NOMO-1 (cell line): ENCODE measurements around the gene COL27A1.

Experiments
- DNase-seq, 2 experiments: peaks; one replicate each; lab custom pipeline; 2025; ENCODE audit not compliant: unreplicated experiment in 2 of 2; lab: John Stamatoyannopoulos, UW

Gene COL27A1

DNA sequence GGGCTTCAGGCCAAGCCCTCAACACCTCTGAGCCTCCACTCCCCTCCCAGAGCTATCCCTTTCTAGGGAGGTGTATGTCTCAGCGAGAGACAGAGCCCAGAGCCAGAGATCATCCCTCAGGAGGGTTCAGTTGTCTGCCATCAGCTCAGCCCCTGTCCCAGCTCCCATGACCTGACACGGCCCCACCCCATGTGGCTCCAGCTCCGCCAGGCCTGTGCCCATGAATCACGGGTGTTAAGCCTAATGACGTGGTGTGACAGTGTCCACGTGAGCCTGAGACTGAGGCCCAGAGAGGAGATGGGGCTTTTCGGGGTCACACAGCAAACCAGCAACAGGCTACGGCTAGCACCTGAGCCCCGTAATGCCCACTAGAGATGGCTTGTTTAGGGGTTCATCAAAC, 106.7 kb downstream of the COL27A1 start:
- no peak for DNase-seq

DNA sequence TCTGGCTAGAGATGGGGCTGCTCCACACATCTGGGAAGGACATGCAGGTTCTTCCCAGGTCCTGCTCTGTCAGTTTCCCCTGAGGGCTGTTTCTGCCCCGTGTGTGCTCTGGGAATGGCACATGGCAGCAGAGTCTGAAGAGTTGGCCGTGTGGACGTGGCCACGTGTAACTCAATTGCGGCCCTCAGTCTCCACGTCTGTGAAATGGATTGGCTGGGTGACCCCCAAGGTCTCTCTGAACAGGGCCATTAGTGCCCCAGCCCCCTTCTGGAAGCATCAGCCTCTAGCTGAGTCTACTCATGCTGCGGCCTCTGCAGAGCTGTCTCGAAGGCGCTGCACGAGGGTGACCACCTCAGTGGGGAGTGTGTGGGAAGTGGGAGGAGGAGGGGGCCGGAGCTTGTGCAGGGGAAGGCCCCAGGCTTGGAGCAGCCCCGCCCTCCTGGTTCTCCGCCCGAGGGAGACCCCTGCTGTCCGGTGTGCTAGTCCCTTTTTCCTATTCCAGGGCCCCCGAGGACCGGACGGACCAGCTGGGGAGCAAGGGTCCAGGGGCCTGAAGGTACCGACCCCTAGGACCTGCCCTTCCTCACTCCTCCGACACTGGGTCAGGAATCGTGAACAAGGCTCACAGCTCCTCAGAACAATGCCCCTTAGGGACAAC, 108.6 kb downstream of the COL27A1 start:
- no peak for DNase-seq

DNA sequence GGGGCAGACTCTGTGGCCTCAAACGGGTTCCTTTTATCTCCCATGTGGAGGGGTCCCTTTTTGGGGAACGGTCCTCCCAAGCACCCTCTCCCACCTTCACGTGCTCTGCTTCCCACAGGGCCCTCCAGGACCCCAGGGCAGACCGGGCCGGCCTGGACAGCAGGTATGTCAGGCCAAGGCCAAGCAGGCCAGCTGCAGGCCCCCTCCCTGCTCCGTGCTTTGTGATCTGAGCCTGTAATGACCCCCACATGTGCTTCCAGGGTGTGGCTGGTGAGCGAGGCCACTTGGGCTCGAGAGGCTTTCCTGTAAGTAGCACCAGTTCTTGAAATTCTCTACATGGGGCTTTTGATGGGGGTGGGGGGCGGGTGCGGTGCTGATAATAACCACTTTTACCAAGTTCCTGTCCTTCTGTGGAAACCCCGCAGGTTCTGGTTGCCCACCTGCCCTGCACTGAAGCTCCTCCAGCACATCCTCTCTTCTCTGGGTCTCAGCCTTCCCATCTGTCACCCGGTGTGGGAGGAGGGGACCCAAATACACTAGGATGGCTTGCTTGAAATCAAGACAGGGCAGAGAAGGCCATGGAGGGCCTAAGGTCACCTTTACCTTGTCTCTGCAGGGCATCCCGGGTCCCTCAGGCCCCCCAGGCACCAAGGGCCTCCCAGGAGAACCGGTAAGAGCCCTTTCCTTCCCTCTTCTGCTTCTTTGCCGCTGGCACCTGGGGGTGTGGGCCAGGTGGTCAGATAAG, 109.6 kb downstream of the COL27A1 start:
- DNase-seq = no peak

DNA sequence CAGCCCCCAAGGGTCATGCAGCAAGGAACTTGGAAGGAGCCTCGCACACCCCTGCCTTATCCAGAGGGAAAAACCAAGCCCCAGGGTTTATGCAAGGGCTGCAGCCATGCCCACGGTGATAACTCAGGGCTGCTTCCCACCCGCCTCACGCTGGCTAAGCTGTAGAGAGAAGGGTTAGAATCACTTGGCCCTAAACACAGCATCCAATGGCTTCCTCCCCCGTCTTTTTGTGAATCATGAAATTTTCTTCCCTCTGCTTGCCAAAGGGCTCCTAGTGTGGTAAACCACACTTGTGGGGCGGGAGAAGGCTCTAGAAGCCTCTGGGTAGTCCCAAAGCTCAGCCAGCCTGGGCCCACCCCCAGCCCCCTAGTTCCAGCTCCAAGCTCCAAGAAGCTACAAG, 111.6 kb downstream of the COL27A1 start:
- DNase-seq = no peak

DNA sequence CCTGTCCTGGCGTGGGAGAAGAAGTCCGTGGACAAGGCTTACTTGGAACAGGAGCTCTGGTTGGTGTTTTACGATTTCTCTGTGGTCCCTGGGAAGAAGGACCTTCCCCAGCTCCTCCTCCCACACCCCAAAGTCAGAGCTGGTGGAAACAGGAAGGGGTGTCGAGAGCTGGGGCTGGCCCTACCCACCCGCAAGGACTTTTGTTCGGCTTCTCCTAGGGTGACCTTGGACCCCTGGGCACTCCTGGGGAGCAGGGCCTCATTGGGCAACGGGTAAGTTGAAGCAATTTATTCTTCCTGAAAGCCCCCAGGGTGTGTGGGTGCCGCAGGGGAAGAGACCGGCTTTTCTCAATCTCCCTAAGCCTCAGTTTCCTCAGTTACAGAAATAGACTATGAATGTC, 113.7 kb downstream of the COL27A1 start:
- DNase-seq = no peak

DNA sequence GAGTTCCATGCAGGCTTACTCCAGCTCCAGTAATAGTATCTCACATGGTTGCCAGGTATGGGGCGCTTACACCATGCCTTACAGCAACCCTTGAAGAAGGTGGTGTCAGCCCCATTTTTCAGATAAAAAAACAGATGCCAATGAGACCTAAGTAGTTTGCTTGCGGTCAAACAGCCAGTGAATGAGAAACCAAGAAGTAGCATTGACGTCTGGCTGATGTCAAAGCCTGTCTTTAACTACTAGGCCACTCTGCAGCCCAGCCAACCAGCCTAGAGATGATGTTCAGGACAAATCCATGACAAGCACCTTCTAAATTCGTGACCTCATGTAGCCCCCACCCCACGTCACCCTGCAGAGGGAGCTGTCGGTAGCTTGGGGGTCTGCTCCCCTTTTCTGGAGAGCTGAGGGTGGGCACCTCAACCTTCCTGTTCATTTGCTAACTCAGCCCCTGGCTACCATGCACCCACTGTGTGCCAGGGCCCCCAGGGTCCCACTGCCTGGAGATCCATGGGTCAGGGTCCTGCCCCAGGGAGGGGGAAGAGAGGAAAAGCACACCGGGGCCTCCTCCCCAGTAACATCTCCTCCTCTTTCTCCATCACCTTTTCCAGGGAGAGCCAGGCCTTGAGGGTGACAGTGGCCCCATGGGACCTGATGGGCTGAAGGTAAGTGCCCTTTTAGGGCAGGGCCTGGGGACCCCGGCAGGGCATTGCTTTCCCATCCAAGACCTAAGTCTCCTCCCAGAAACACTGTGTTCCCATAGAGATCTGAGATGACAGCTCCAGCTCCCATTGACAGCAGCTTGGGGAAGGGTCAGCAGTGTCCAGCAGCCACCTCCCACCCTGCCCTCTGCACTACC, 115.0 kb downstream of the COL27A1 start:
- no peak for DNase-seq

DNA sequence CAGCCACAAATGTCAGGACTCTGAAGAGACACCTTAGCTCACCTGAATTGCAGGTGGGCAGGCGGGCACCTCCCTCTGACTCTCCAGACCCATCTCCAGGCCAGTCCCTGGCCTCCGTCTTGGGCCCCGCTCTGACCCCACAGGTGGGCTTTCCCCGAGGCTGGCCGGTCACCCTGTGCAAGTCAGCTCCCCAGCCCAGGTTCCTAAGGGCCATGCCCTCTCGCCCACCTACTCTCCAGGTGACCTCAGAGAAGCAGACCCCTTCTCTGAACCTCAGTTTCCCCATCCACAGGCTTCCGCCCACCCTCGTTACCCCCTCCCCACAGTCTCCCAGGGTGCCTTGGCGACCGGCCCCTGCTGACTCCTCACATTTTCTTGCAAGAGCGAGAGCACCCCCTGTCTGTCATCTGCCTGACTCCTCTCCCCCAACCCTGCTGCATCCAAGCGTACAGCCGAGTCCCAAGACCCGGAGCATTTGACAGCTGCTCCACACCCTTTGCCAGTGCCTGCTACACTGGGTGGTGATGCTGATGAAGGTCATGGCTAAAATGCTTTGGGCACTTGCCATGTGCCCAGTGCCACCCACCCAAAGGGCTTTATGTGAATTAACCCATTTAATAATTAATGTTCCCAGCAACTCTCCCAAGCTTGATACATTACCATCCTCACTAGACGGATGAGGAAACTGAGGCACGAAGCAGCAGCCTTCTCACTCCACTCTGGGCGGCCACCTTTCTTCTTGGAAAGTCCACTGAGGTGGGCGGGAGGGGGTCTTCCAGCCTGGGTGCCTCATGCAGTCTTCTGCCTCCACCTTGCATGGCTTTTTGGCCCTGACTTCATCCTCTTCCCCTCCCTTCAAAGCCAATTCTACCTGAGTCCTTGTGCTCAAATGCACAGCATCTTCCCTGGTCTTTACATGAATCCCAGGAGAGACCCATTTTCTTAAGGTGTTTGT, 116.5 kb downstream of the COL27A1 start:
- DNase-seq = no peak

DNA sequence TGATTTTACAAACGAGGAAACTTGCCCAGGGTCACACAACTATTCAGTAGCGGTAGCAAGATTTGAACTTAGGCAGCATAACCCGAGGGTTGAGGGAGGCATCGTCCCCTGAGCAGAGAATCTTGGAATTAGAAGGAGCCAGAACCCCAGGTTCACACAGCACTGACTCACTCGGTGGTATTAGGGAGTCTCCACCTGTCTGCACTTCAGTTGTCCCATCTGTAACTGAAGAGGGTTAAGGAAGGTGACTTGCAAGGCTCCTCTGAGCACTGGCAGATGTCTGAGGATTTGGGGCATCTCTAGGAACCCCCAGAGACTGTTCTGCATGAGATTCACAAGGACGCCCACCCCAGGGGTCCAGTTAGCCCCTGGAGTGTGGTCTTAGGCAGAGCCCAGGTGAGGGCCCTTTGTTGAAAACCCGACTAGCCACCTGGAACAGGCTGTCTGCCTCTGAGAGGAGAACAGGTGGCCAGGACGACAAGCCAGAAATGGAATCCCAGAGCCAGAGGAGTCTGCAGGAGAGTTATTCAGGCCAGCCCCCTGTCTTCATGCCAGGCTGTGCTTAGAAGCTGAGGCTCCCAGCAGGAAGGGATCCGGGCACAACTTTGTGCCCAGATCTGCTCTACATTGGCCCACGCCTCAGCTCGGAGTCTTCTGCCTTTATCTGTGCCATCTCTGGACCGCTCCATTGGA, 117.5 kb downstream of the COL27A1 start:
- DNase-seq = no peak

DNA sequence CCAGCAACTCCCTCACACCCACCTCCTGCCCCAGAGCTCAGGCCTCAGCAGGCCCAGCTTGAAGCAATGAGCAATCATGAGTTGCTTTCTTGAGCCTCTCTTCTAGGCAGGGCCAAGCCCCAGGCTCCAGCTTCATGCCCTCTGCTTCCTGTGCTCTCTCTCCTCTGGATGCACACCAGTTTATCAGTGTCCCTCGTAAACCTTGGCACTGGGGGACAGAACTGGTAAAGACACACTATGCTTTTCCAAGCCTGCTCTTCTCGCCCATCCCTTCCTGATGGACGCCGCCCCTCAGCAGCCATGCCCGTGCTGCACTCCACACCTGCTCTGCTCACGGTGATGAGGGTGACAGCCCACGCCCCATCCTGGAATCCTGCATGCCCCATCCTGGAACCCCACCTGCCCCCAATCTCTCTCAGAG, 118.1 kb downstream of the COL27A1 start:
- DNase-seq = no peak

DNA sequence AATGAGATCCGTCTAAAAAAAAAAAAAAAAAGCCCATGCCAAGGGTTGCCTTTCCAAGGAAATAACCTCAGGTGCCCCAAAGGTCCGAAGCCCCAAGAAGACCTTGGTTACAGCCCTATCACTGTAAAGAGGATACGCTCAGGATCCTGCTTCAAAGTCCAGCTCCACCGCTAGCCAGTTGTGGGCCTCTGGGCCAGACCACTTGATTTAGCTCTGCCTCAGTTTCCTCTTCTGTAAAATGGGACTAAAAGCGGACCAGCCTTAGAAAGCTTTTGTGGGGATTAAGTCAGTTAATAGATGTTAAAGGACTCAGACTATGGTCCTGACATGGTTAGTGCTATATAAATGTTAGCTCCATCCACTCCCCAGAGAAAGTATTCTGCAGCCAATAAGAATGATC, 118.9 kb downstream of the COL27A1 start:
- no peak for DNase-seq

DNA sequence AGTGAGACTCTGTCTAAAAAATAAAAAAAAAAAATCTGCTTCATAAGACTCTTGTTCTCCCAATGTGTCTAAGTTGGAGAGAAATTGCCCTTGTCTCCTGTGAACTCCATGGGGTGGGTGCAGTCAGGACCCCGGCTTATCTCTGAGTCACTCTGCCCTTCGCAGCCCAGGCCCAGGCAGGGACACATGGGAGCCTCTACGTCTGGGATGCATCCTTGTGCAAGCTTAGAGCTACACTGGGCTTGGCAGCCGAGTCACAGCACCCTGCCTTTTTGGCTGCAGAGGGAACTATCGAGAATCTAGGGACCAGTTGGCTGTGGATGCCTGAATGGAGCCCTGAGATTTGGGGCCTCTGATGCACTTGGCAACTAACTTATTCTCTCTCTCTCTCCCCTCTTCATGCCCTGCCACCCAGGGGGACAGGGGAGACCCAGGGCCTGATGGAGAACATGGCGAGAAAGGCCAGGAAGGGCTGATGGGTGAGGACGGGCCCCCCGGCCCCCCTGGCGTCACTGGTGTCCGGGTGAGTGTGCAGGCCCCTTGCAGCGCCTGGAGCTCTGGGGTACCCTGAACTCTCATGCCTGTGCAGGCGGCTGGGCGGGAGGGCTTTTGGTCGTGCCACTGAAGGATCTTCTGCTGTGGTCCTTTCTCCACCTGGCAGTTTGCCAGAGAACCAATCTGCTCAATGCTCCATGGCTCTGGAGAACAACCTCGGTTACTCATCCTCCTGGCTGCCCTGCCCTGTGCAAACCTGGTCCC, 120.1 kb downstream of the COL27A1 start:
- no peak for DNase-seq

DNA sequence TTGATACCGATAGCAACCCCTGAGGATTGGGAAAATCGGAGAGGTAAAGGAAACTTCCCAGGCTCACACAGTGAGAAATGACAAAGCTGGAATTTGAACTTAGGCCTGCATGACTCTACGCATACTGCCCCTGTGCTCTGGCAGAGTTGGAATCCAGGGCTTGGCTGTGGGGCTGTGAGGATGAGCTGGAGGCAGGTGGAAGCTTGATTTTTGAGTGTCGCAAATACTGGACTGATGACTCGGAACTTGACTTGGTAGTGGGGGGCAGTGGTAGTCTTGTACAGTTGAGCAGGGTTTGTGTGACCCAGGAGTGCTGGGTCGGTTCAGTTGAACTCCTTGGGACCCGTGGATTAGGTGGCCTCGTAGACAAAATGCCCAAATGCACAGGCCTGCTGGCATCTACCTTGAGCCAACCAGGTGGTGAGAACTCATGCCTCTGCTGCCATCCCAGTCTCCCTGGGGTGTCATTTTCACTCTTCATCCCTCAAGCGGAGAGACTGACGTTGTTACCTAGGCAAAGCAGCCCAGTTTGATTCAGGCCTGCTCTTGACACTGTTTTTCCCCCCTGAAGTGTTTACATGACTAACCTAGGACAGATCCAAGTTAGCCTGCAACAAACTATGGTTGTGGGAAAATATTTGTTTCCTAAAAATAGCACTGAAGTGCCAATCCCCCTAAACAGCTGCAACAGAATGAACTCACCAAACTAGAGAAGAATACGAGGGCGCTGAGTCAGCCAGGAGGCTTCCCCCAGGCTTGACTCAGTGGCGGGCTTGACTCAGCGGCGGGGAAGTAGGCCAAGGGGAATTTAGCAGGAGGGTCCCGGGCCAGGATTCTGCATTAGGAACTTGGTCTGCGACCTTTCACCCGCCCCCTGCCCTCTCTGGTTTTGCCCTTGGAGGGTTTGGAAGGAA, 121.8 kb downstream of the COL27A1 start:
- no peak for DNase-seq

DNA sequence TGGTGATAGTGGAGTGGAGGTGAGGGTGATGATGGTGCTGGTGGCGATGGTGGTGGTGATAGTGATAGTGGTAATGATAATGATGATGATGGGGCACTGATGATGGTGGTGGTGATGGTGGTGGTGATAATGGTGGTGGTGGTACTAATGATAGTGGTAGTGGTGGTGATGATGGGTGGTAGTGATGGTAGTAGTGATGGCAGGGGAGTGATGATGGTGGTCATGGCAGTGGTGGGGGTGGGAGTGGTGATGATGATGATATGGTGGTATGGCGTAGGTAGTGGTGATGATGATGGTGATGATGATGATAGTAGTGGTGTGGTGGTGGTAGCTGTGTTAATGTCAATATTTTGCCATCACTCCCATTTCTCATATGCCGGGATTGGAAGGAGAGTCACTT, 123.0 kb downstream of the COL27A1 start:
- DNase-seq = no peak

DNA sequence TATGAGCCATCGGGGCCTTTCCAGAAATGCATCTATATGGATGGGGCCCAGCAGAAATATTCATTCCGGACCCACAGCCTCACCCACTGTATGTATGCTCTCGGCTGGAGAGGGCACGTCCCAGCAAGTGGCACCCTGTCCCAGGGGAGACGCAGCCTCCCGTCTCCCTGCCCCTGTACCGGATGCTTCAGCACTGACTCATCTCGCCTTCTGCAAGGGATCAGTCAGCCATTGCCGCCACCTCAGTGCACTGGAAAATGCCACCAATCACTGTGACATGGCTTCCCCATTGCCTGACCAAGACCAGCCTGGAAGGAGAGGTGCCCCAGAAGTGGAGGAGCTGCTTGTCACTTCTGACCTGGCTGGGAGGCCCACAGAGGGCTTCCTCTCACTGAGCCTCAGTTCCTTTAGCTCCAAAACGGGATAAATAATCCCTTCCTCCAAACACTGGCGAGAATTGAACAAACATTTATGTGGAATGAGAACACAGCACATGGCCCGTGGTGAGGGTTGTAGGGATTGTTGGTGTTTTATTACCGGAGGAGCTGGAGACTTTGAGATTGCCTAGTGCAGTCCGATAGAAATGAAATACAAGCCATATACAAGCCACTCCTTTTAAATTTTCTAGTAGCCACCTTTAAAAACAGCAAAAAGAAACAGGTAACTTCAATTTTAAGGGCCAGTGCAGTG, 123.7 kb downstream of the COL27A1 start:
- no peak for DNase-seq

DNA sequence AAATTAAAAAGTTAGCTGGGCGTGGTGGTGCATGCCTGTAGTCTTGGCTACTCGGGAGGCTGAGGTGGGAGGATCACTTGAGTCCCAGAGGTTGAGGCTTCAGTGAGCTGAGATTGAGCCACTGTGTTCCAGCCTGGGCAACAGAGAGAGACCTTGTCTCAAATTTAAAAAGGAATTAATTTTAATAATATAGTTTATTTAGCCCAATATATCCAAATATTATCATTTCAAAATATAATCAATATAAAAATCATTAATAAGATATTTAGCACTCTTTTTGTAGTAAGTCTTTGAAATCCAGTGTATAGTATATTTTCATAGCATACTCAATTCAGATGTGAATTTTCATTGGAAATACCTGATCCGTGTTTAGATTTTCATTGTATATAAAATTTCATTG, 124.4 kb downstream of the COL27A1 start:
- no peak for DNase-seq

DNA sequence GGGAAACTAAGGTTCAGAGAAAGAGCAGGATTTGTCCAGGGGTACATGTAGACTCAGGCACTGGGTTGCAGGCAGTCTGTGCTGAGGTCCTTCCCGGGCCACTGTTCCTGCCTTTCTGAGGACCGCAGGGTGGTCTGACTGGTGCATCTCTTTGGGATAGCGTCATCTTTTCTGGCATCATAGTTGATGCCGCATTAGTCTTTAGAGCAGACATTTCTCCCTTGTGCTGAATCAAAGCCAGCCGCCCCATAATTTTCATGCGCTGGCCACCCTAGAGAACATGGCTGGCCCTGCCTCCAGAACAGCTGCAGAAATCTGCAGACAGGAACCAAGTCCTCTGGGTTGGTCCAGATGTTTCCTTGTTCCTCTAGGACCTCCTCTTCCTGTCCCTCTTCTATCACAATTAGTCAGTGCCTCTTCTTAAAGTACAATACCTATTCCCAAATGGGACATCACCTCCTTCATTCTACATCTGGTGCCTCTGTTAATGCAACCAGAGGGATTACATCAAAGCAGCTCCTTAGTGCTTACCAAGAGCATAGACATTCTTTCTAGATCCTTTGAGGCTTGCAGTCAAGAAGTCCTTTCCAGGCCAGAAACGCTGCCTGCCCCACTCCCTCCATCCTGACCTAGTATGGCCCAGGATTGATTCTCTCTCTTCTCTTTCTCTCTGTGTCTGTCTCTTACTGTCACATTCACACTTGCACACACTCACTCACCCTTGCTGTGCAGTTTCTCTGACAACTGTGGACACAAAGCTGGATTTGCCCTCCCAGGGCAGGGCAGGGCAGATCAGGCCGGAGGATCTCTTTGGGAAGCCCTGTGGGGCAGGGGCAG, 125.5 kb downstream of the COL27A1 start:
- DNase-seq = no peak
